ENCODE data around the gene OBSCN.

The OBSCN gene

GRCh38 chr1:228371741-228372182 lies 163.9 kb downstream of the OBSCN start:
- H3K27me3 ChIP-seq (ENCODE audit: insufficient read depth, low read length, poor library complexity, severe bottlenecking), result no peaks in the 10 kb centered on the region
- H3K4me1 ChIP-seq (ENCODE audit: insufficient read depth, low read length, poor library complexity, severe bottlenecking), result no peaks in the 10 kb centered on the region
- H3F3A ChIP-seq (ENCODE audit: low read depth), result no peaks in the 10 kb centered on the region
- H3K9ac ChIP-seq (ENCODE audit: low read depth, low read length, poor library complexity, severe bottlenecking), result no peak overlapping the region
- no peaks in the 10 kb centered on the region for H3K79me2 ChIP-seq (ENCODE audit: insufficient read depth, low read length)
- H4K20me1 ChIP-seq (ENCODE audit: insufficient read depth, low read length, poor library complexity, severe bottlenecking), result no peaks in the 10 kb centered on the region
- H3K4me2 ChIP-seq (ENCODE audit: low read depth, low read length, poor library complexity, severe bottlenecking), result no peak overlapping the region
- no peaks in the 10 kb centered on the region for H3K36me3 ChIP-seq (ENCODE audit: insufficient read depth, low read length)
- TF ChIP-seq CTCF (conservative IDR thresholded peaks at IDR 0.05; ENCODE audit: low read length) (no peak), EZH2phosphoT487 (IDR thresholded peaks at IDR 0.05; ENCODE audit: borderline replicate concordance) (no peak)
- no peak overlapping the region for H3K4me3 ChIP-seq (ENCODE audit: low read length, poor library complexity, severe bottlenecking)
- H3K9me3 ChIP-seq (ENCODE audit: insufficient read depth, low read depth, low read length), result no peaks in the 10 kb centered on the region
- no peaks in the 10 kb centered on the region for H3K9me2 ChIP-seq (replicated peaks; ENCODE audit: low read depth, low read length)
- no peak overlapping the region for H2AFZ ChIP-seq (ENCODE audit: low read length)

GRCh38 chr1:228372183-228373003 lies 164.5 kb downstream of the OBSCN start:
- no peak overlapping the region for H3K9ac ChIP-seq (ENCODE audit: low read depth, low read length, poor library complexity, severe bottlenecking)
- H3K79me2 ChIP-seq (ENCODE audit: insufficient read depth, low read length), result no peaks in the 10 kb centered on the region
- H3K9me3 ChIP-seq (ENCODE audit: insufficient read depth, low read depth, low read length), result no peaks in the 10 kb centered on the region
- H2AFZ ChIP-seq (ENCODE audit: low read length), result no peak overlapping the region
- no peaks in the 10 kb centered on the region for H3F3A ChIP-seq (ENCODE audit: low read depth)
- no peaks in the 10 kb centered on the region for H3K36me3 ChIP-seq (ENCODE audit: insufficient read depth, low read length)
- H4K20me1 ChIP-seq (ENCODE audit: insufficient read depth, low read length, poor library complexity, severe bottlenecking), result no peaks in the 10 kb centered on the region
- TF ChIP-seq CTCF (conservative IDR thresholded peaks at IDR 0.05; ENCODE audit: low read length) (no peak), EZH2phosphoT487 (IDR thresholded peaks at IDR 0.05; ENCODE audit: borderline replicate concordance) (no peak)
- H3K4me3 ChIP-seq (ENCODE audit: low read length, poor library complexity, severe bottlenecking), result no peak overlapping the region
- H3K9me2 ChIP-seq (replicated peaks; ENCODE audit: low read depth, low read length), result no peaks in the 10 kb centered on the region
- no peaks in the 10 kb centered on the region for H3K4me1 ChIP-seq (ENCODE audit: insufficient read depth, low read length, poor library complexity, severe bottlenecking)
- H3K4me2 ChIP-seq (ENCODE audit: low read depth, low read length, poor library complexity, severe bottlenecking), result no peak overlapping the region
- H3K27me3 ChIP-seq (ENCODE audit: insufficient read depth, low read length, poor library complexity, severe bottlenecking), result no peaks in the 10 kb centered on the region

GRCh38 chr1:228373004-228373680 lies 165.3 kb downstream of the OBSCN start:
- no peaks in the 10 kb centered on the region for H3K27me3 ChIP-seq (ENCODE audit: insufficient read depth, low read length, poor library complexity, severe bottlenecking)
- no peaks in the 10 kb centered on the region for H3F3A ChIP-seq (ENCODE audit: low read depth)
- no peaks in the 10 kb centered on the region for H4K20me1 ChIP-seq (ENCODE audit: insufficient read depth, low read length, poor library complexity, severe bottlenecking)
- no peak overlapping the region for H3K9ac ChIP-seq (ENCODE audit: low read depth, low read length, poor library complexity, severe bottlenecking)
- no peaks in the 10 kb centered on the region for H3K4me1 ChIP-seq (ENCODE audit: insufficient read depth, low read length, poor library complexity, severe bottlenecking)
- H3K9me3 ChIP-seq (ENCODE audit: insufficient read depth, low read depth, low read length), result no peaks in the 10 kb centered on the region
- H2AFZ ChIP-seq (ENCODE audit: low read length), result no peak overlapping the region
- no peaks in the 10 kb centered on the region for H3K9me2 ChIP-seq (replicated peaks; ENCODE audit: low read depth, low read length)
- H3K4me3 ChIP-seq (ENCODE audit: low read length, poor library complexity, severe bottlenecking), result no peak overlapping the region
- H3K4me2 ChIP-seq (ENCODE audit: low read depth, low read length, poor library complexity, severe bottlenecking), result no peak overlapping the region
- no peaks in the 10 kb centered on the region for H3K36me3 ChIP-seq (ENCODE audit: insufficient read depth, low read length)
- H3K79me2 ChIP-seq (ENCODE audit: insufficient read depth, low read length), result no peaks in the 10 kb centered on the region
- no peak for TF ChIP-seq CTCF (conservative IDR thresholded peaks at IDR 0.05; ENCODE audit: low read length)
- TF ChIP-seq EZH2phosphoT487 (IDR thresholded peaks at IDR 0.05; ENCODE audit: borderline replicate concordance), result no peak
